ENCODE results near the gene SRRM1.
"Not testable (repeated sequence)": the region's sequence is repeated elsewhere in the genome, so short reads cannot be mapped to it uniquely, and the experiment has no call there.

SRRM1 gene

DNA sequence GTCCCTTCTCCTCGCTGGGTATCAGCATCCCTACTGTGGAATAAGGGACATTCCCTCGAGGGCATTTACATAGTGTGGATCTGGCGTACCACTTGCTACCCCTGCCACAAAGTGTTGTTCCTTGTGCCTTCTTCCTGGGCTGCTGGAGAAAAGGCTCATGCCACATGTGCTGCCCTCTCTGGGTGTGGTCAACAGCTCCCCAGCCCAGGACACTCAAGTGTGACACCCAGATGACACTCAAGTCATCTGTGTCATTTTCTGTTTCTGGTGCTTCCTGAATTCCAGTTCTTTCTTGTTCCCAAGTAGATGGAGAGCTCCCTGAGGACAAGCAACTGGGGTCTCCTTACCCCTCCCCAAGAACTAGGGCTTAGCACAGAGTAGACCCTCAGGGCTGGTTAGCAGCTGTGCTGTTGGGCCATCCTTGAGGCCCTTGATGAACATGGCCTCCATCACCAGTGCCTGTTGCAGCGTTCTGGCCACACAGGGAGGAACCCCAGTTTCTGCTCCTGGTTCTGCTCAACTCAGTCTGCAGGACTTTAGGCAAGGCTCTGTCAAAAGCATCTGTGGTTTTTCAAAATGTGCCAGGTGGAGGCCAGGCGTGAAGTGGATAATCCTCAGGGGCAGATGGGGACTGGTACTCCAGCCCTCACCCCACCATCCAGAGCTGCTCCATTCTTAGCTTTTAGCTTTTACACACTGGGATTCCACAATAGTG, 53.1 kb downstream of the SRRM1 start:
- DNase-seq: peak; percentile 12

GRCh38 chr1:24696756-24697330, 53.7 kb downstream of the SRRM1 start:
- no peak for DNase-seq

DNA sequence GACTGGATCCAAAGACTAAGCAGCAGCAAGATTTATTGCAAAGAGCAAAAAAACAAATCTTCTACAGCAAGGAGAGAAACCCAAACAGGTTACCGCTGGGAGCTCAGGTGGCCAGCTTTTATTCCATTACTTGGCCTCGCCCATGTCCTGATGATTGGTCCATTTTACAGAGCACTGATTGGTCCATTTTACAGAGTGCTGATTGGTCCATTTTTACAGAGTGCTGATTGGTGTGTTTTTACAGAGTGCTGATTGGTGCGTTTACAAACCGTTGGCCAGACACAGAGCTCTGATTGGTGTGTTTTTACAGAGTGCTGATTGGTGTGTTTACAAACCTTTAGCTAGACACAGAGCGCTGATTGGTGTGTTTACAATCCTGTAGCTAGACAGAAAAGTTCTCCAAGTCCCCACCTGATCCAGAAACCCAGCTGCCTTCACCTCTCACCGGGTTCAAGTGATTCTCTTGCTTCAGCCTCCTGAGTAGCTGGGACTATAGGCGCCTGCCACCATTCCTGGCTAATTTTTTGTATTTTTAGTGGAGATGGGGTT, 54.4 kb downstream of the SRRM1 start:
- not testable (repeated sequence) for DNase-seq

GRCh38 chr1:24698326-24698725, 55.2 kb downstream of the SRRM1 start:
- not testable (repeated sequence) for DNase-seq

DNA sequence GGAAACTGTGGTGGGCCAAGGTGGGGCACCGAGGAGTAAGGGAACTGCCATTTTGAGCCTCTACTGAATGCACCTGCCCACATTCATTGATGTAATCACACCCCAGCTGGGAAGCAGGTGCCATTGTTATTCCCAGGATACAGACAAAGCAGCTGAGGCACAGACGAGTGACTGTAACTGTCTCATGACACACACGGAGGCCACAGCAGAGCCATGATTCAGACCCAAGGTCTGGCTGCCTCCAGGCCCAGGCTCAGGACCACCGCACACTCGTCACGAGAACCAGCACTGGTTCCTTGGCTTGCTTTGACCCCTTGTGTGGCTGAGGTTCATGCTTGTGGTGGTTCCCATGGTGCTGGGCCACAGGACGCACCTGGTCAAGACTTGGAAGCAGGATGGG, 56.5 kb downstream of the SRRM1 start:
- DNase-seq: no peak

- DNase-seq: peak; percentile 79
Measured at GRCh38 chr1:24702511-24703293, 59.6 kb downstream of the SRRM1 start.

- peak; percentile 78 for DNase-seq
Measured at GRCh38 chr1:24704411-24705259, 61.5 kb downstream of the SRRM1 start.

GRCh38 chr1:24705260-24706073, 62.4 kb downstream of the SRRM1 start:
- peak; percentile 99 for DNase-seq

- DNase-seq: not testable (repeated sequence)
Measured at GRCh38 chr1:24706074-24706389, 62.9 kb downstream of the SRRM1 start.

- no peak for DNase-seq
Measured at GRCh38 chr1:24707687-24708086, 64.6 kb downstream of the SRRM1 start.

GRCh38 chr1:24708938-24709337, 65.8 kb downstream of the SRRM1 start:
- DNase-seq: no peak

DNA sequence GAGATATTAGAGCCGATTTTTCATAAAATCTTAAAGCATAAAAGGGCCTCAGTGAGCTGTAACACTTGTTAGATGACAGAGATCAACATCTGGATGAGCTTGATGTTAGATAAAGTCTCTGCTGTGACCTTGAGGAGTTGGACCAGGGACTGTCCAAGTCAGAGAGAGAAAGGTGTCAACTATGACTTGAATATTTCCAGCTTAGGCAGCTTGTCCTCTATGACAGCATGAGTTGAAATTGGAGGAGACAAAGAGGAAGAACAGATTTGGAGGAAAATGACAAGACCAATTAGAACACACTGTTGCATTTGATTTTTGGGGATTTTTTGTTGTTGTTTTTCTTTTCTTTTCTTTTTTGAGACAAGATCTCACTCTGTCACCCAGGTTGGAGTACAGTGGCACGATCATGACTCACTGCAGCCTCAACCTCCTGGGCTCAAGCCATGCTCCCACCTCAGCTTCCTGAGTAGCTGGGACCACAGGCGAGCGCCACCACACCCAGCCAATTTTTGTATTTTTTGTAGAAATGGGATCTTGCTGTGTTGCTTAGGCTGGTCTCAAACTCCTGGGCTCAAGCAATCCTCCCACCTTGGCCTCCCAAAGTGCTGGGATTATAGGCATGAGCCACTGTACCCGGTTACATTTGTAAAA, 66.8 kb downstream of the SRRM1 start:
- DNase-seq: no peak

DNA sequence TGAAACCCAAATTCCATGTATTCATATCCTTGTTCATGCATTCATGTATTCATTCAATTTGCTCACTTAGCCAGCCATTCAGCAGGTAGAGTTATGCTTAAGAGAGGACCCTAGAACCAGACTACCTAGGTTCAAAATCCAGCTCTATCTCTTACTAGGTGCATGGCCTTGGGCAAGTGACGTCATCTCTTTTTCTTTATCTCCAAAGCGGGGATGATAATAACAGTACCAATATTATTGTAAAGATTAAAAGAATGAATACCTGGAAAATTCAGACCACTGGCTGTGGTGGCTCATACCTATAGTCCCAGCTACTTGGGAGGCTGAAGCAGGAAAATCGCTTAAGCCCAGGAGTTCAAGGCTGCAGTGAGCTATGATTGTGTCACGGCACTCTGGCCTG, 68.2 kb downstream of the SRRM1 start:
- no peak for DNase-seq

DNA sequence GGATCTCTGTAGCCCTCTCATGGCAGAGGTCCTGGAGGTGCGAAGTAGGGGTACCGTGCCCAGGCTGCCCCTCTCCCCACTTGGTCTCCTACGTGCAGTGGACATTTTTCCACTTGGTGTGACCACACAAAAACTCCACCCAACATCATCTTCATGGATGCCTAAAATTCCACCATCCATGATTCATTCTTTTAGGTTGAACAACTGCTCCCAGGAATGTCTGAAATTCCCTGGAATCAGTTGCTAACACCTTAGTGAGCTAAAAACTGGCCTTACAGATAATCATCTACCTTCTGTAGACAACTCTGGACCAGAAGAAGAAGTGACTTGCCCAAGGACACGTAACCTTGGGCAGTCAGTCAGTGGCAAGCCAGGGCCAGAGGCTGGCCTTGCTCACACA, 70.1 kb downstream of the SRRM1 start:
- DNase-seq: no peak

DNA sequence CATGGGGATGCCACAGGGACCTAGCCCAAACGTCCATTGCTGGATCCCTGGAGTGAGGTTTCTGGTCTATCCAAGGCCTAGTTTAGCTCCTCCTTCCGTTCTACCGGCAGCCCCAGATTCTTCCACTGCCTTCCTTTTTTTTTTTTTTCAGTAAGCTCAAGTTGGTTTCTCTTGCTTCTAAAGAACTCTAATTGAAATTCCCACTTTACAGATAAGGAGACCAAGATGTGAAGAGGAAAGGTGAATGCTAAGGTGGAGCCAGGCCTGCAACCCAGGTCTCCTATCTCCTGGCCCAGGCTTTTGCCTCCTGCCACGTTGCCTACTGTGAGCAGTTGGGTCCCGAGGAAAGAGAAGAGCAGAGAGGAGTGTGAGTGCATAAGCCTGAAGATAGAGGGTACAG, 70.6 kb downstream of the SRRM1 start:
- no peak for DNase-seq

DNA sequence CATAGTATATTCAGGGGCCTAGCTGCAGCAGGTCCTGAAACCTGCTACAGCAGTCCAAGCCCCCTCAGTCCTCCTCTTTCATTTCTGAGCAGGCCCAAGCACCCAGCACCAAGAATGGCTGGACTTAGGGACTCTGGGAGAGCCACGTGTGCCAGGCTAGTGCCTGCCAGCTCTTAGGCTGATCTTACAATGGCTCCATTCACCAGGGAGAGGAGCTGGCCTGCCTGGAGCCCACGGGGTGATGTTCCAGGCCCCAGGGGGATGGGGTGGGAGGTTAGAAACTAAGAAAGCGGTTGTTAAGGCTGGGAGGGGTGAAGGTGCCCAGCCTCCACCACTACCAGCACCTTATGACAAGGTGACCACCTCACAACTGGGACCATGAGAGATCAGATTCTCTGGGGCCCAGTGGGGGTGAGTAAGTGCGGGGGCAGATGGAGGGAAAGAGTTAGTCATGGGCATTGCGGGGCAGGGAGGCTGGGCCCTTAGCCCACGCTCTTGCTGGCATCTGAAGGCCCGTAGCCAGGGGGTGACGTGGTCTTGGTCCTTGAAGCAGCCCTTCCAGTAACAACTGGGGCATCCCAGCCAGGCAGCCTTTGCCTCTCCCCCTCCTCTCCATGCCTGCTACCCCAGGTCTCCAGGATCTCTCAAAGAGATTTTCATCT, 71.9 kb downstream of the SRRM1 start:
- no peak for DNase-seq

DNA sequence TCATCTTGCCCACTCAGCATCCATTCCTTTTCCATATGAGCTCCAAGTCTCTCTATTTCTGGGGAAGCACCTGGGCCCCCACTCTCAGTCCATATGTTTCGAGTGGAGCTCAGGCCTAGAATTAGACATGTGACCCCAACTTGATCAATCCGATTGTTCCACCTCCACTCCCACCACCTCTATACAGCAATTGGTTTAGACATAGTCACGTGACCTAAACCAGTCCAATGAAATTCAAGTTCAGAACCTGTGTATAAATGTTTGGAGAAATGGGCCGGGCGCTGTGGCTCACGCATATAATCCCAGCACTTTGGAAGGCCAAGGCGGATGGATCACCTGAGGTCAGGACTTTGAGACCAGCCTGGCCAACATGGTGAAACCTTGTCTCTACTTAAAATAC, 72.6 kb downstream of the SRRM1 start:
- no peak for DNase-seq

- DNase-seq: no peak
Measured at GRCh38 chr1:24717887-24718650, 75.0 kb downstream of the SRRM1 start.

DNA sequence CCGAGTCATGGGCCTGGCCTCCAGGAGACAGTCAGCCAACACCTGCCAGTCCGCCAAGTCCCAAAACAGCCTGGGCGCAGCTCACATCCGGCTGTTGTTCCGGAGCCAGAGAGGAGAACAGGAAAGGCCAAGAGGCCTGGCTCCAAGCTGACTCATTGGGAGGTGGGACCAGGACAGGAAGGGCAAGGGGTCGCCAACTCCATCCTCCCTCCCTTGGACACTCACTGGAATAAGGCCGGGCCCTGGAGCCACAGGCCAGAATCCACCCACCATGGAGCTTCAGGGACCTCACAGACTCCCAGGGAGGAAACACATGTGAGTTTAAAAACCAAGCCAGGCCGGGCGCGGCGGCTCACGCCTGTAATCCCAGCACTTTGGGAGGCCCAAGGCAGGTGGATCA, 77.0 kb downstream of the SRRM1 start:
- DNase-seq: no peak

DNA sequence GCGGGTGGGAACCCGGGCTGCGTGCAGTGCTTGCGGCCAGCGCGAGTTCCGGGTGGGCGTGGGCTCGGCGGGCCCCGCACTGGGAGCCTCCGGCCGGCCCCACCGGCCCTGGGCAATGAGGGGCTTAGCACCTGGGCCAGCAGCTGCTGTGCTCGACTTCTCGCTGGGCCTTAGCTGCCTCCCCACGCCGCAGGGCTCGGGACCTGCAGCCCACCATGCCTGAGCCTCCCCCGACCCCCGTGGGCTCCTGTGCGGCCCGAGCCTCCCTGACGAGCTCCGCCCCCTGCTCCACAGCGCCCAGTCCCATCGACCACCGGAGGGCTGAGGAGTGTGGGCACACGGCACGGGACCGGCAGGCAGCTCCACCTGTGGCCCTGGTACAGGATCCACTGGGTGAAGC, 78.4 kb downstream of the SRRM1 start:
- DNase-seq: no peak

Data from DMS79 treated with DMSO at 0.1 percent for 48 hours (cell line).